ENCODE results near the gene EPB41. TPM values are rescaled to one million over a fixed set of nuclear protein-coding genes. Genes with fewer than 3 reads are reported as not detected.
A peak's percentile ranks its signal among the peaks of the same experiment; 100 is the strongest.

The EPB41 gene
- total RNA-seq, 3 donors from 2014 or later: 45.8 to 82.2 (median 76.3) TPM

DNA sequence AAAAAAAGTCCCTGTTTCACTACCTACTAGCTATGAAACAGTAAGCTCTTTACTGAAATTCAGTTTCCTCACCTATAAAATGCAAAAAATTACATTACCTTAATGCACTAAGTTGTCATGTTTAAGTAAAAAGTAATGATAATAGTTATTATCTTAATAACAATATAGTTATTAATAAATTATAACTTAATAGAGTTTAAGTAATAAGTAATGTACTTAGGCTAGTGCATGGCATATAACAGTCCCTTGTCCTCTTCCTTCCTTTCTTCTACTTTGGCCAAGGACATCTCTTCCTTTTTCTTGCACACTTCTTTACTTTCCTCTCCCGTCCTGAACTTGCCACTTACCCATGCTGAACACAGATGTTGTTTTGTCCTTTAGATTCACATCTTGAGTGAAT lies 200.3 kb downstream of the EPB41 start:
- no peaks in the 10 kb centered on the region for H3K9me3 ChIP-seq
- H3K4me3 ChIP-seq: no peak overlapping the region
- DNase-seq: no peak
- no peaks in the 10 kb centered on the region for H3K4me1 ChIP-seq (ENCODE audit: low read depth)
- no peak for ATAC-seq
- TF ChIP-seq, protein P1, sequence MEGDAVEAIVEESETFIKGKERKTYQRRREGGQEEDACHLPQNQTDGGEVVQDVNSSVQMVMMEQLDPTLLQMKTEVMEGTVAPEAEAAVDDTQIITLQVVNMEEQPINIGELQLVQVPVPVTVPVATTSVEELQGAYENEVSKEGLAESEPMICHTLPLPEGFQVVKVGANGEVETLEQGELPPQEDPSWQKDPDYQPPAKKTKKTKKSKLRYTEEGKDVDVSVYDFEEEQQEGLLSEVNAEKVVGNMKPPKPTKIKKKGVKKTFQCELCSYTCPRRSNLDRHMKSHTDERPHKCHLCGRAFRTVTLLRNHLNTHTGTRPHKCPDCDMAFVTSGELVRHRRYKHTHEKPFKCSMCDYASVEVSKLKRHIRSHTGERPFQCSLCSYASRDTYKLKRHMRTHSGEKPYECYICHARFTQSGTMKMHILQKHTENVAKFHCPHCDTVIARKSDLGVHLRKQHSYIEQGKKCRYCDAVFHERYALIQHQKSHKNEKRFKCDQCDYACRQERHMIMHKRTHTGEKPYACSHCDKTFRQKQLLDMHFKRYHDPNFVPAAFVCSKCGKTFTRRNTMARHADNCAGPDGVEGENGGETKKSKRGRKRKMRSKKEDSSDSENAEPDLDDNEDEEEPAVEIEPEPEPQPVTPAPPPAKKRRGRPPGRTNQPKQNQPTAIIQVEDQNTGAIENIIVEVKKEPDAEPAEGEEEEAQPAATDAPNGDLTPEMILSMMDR (IDR thresholded peaks at IDR 0.05): no peak
- intact Hi-C loops (cut with DNase I, micrococcal nuclease): no loop called here
- no peaks in the 10 kb centered on the region for H3K36me3 ChIP-seq (ENCODE audit: low read depth)

DNA sequence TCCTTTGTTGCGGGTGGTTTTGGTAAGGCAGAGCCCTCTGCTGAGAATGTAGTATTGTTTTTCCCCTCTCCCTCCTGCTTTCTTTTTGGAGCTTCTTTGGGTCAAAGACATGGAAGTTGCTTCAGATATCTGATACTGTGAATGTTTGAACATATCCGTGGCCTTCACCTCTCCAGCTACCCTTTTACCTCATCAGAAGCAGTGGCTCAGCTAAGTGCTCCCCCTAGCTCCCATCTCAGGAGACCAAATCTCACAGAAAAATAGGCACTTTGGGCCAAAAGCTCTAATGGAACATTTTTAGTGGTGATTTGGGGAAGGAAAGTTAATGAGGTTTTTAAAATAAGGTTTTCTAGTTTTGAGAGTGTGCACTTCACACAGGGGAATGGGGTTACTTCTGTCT lies 203.0 kb downstream of the EPB41 start:
- intact Hi-C loops (cut with DNase I, micrococcal nuclease): no loop called here
- DNase-seq (no peak), ATAC-seq (no peak)
- no peaks in the 10 kb centered on the region for H3K36me3 ChIP-seq (ENCODE audit: low read depth)
- peaks cover 12% of the 10 kb centered on the region for H3K4me1 ChIP-seq (ENCODE audit: low read depth)
- H3K4me3 ChIP-seq: no peak overlapping the region
- no peaks in the 10 kb centered on the region for H3K9me3 ChIP-seq
- TF ChIP-seq, protein P1 (IDR thresholded peaks at IDR 0.05): no peak

DNA sequence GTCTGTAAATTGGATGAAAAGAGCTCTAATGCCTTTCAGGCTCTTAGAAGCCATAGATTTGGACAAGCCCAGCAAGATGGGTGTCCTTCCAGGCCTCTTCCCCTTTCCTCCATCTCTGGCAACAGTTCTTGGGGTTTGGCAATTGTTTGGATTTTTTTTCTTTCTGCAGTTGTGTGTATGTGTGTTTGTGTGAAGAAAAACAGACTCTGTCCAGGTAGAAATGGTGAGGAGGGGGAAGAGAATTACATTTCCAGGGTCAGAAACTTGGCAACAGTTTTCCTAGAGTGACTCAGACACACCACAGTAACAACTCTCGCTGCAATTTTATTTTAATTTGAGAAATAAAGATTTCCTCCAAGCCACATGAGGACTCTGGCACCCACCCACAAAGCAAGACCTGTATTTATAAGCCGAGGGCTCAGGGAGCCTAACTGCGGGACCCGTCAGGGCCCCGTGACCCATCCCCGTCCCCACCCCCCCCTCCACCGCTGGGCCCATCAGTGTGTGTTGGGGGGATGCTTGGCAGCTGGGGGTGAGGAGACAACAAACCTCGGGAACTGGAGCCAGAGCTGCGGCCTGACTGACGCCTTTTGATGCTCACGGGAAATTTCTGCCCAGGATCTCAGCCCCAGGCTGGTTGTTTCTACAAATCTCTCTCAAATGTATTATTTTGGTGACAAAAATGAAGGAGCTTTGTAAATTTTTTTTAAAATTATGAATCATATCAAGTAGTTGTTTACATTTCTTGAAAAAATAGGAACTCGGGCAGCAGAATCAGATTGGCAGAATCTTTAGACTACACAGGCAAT lies 205.0 kb downstream of the EPB41 start:
- peaks cover 30% of the 10 kb centered on the region for H3K4me1 ChIP-seq (ENCODE audit: low read depth)
- H3K9me3 ChIP-seq: no peaks in the 10 kb centered on the region

DNA sequence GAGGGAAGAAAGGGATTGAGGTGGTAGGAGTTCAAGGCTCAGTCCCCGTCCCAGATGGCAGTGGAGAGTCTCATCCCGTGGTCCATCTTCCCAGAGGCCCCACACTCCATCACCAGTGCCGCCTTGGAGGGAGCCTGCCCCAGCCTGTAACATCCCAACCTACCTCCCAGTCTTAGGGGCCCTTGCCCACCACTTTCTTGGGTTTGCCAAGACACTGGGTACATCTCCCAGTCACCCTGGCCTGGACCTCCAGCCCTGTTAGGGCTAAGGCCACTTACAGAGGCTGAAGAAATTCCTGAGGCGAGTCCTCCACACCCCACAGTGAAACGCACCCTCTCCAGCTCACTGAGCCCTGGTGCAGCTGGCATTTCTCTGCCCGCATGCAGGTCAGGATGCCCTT lies 206.0 kb downstream of the EPB41 start:
- Histone ChIP-seq H3K4me1 (ENCODE audit: low read depth) (peaks cover 34% of the 10 kb centered on the region), H3K36me3 (ENCODE audit: low read depth) (no peaks in the 10 kb centered on the region), H3K4me3 (no peak overlapping the region), H3K9me3 (no peaks in the 10 kb centered on the region)
- TF ChIP-seq, protein P1 (IDR thresholded peaks at IDR 0.05): no peak
- intact Hi-C loops (cut with DNase I, micrococcal nuclease): loop anchor here in 1 of 2 donors (10.0 kb wide), 1 partner anchor 54 kb away; no protein-coding TSS in a partner anchor
- ATAC-seq: no peak
- no peak for DNase-seq

More for the DNA sequence above, 205.0 kb downstream of the EPB41 start:
- Histone ChIP-seq H3K4me3 (no peak overlapping the region), H3K36me3 (ENCODE audit: low read depth) (no peaks in the 10 kb centered on the region)
- TF ChIP-seq, protein P1 (IDR thresholded peaks at IDR 0.05): no peak
- DNase-seq: no peak
- ATAC-seq: no peak
- intact Hi-C loops (cut with DNase I, micrococcal nuclease): no loop called here

DNA sequence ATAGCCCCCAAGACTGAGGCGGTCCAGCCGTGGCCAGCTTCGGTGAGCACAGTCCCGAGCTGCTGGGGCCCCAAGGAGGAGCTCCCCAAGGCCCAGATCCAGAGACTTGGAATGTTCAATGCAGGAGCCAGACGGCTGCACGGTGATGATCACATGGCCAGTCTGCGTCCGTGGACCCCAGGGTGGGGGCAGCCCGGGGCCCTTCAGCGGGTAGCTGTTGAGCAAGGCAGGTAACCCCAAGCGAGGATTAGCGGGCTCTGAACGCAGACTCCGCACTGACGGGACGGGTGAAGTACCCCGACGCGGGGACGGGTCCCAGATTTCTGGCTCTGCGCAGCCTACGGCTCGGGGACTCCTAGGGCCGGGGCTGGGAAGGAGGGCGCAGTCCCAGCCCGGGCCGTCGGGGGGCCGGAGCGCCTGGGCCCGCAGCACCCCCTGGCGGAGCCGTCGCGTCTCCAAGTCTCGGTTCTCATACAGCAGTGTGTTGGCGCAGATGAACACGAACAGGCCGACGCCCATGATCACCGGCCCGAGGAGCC lies 206.6 kb downstream of the EPB41 start:
- intact Hi-C loops (cut with DNase I, micrococcal nuclease): loop anchor here in 1 of 2 donors (10.0 kb wide), 1 partner anchor 54 kb away; no protein-coding TSS in a partner anchor

More for the DNA sequence above, 206.6 kb downstream of the EPB41 start:
- Histone ChIP-seq H3K4me1 (ENCODE audit: low read depth) (peaks cover 34% of the 10 kb centered on the region), H3K36me3 (ENCODE audit: low read depth) (no peaks in the 10 kb centered on the region), H3K4me3 (no peak overlapping the region), H3K9me3 (no peaks in the 10 kb centered on the region)
- ATAC-seq: peak; percentile 69
- DNase-seq: peak; percentile 66 to 75 (median 67)
- TF ChIP-seq, protein P1 (IDR thresholded peaks at IDR 0.05): peak; percentile 45

Measured in mucosa of descending colon (tissue), 3 donors.